K562 (cell line): ENCODE measurements around the gene TACC3. TPM values are rescaled to one million over a fixed set of nuclear protein-coding genes. Genes with fewer than 3 reads are reported as not detected.

Experiments
- ARID3A ChIP-seq: IDR thresholded peaks from 2 replicates; pipeline ENCODE4 v1.6.1; 2012; ENCODE audit warnings: low read depth, low read length, improper control_type of control experiment, borderline replicate concordance
- ATF2 ChIP-seq: sonication (generic); formaldehyde crosslinking; IDR thresholded peaks from 2 replicates; pipeline ENCODE4 v1.8.1; 2022; ENCODE audit warnings: missing genetic modification reagents
- DDX20 ChIP-seq: fragments of 450-650 bp; IDR thresholded peaks from 2 replicates; pipeline ENCODE4 v1.6.1; 2016; ENCODE audit warnings: missing genetic modification characterization, low read depth, mild to moderate bottlenecking, missing compliant biosample characterization, moderate library complexity
- KDM5B ChIP-seq: fragments of 200-600 bp; sonication (generic); IDR thresholded peaks from 2 replicates; pipeline ENCODE4 v1.6.1; 2012; ENCODE audit warnings: low read depth, mild to moderate bottlenecking, moderate library complexity, low read length, control low read depth, inconsistent platforms; ENCODE audit not compliant: insufficient replicate concordance
- MBD2 ChIP-seq: sonication (generic); IDR thresholded peaks from 2 replicates; pipeline ENCODE4 v1.6.1; 2016; ENCODE audit warnings: low read depth, borderline replicate concordance
- NR2C2 ChIP-seq, 2 experiments: fragments of 200-800 bp in 1 of 2; sonication (Bioruptor generic) in 1 of 2; sonication (generic) in 1 of 2; formaldehyde crosslinking in 1 of 2; IDR thresholded peaks; 2 replicates each; pipeline versions ENCODE4 v1.6.1 to v1.8.0; 2016 to 2022; ENCODE audit warnings: mild to moderate bottlenecking in 1 of 2, missing compliant biosample characterization in 1 of 2, missing genetic modification characterization in 1 of 2, missing genetic modification reagents in 1 of 2
- RHOXF2B ChIP-seq: fragments of 250-450 bp; sonication (Bioruptor Pico); conservative IDR thresholded peaks from 2 replicates; pipeline ENCODE4 v1.5.1; 2021
- STAG1 ChIP-seq: sonication (generic); formaldehyde crosslinking; IDR thresholded peaks from 2 replicates; pipeline ENCODE4 v1.5.0; 2020; ENCODE audit warnings: missing genetic modification reagents, borderline replicate concordance
- STAT5A ChIP-seq: IDR thresholded peaks from 2 replicates; pipeline ENCODE4 v1.6.1; 2012; ENCODE audit warnings: low read length, inconsistent platforms, borderline replicate concordance
- polyA plus RNA-seq, 8 experiments: library from polyadenylated mRNA; depleted of rRNA in 4 of 8; stranded (reverse) in 5 of 8; unstranded in 3 of 8; fragments of >200 nt; fragmentation: Nextera tagmentation in 2 of 8; fragmentation: Illumina TruSeq in 1 of 8; extraction: Ambion mirVana in 2 of 8; extraction: Trizol in 1 of 8; gene quantifications; 2 replicates each; pipeline versions ENCODE4 v1.2.1 to v1.2.3, GENCODE V29; 2011 to 2014; ENCODE audit warnings: inconsistent platforms in 1 of 8, missing spikeins in 1 of 8
- total RNA-seq, 7 experiments: library from RNA; depleted of rRNA in 6 of 7; stranded (reverse); fragments of >200 nt in 6 of 7; fragmentation: Illumina TruSeq in 2 of 7; extraction: Trizol in 2 of 7; gene quantifications; 2 replicates each; pipeline versions ENCODE4 v1.2.1 to v1.2.3, GENCODE V29; 2011 to 2021; ENCODE audit warnings: low replicate concordance in 1 of 7
- TF ChIP-seq, protein P1 (sequence below): fragments of 250-450 bp; sonication (Bioruptor Pico); IDR thresholded peaks from 2 replicates; pipeline ENCODE4 v1.4.0; 2020
- TF ChIP-seq, protein P2 (sequence below): fragments of 450-650 bp; IDR thresholded peaks from 2 replicates; pipeline ENCODE4 v1.6.1; 2016; ENCODE audit warnings: low read depth, mild to moderate bottlenecking, moderate library complexity

TACC3 gene
- total and polyA plus RNA-seq, 9 of the 15 experiments (the other 6 are each of a cell fraction or from before 2014, with no cell fraction given): 1.9 to 122 (median 55.6) TPM

- TF ChIP-seq ATF2: no peak
- TF ChIP-seq RHOXF2B (CRISPR knock-in tag): no peak
- no peak for TF ChIP-seq STAT5A
- TF ChIP-seq, protein P1, sequence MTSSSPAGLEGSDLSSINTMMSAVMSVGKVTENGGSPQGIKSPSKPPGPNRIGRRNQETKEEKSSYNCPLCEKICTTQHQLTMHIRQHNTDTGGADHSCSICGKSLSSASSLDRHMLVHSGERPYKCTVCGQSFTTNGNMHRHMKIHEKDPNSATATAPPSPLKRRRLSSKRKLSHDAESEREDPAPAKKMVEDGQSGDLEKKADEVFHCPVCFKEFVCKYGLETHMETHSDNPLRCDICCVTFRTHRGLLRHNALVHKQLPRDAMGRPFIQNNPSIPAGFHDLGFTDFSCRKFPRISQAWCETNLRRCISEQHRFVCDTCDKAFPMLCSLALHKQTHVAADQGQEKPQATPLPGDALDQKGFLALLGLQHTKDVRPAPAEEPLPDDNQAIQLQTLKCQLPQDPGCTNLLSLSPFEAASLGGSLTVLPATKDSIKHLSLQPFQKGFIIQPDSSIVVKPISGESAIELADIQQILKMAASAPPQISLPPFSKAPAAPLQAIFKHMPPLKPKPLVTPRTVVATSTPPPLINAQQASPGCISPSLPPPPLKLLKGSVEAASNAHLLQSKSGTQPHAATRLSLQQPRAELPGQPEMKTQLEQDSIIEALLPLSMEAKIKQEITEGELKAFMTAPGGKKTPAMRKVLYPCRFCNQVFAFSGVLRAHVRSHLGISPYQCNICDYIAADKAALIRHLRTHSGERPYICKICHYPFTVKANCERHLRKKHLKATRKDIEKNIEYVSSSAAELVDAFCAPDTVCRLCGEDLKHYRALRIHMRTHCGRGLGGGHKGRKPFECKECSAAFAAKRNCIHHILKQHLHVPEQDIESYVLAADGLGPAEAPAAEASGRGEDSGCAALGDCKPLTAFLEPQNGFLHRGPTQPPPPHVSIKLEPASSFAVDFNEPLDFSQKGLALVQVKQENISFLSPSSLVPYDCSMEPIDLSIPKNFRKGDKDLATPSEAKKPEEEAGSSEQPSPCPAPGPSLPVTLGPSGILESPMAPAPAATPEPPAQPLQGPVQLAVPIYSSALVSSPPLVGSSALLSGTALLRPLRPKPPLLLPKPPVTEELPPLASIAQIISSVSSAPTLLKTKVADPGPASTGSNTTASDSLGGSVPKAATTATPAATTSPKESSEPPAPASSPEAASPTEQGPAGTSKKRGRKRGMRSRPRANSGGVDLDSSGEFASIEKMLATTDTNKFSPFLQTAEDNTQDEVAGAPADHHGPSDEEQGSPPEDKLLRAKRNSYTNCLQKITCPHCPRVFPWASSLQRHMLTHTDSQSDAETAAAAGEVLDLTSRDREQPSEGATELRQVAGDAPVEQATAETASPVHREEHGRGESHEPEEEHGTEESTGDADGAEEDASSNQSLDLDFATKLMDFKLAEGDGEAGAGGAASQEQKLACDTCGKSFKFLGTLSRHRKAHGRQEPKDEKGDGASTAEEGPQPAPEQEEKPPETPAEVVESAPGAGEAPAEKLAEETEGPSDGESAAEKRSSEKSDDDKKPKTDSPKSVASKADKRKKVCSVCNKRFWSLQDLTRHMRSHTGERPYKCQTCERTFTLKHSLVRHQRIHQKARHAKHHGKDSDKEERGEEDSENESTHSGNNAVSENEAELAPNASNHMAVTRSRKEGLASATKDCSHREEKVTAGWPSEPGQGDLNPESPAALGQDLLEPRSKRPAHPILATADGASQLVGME: no peak
- TF ChIP-seq STAG1 (CRISPR knock-in tag): 0 out of 2 replicates have a peak, but pooled peaks have one; percentile 13
- TF ChIP-seq, protein P2, sequence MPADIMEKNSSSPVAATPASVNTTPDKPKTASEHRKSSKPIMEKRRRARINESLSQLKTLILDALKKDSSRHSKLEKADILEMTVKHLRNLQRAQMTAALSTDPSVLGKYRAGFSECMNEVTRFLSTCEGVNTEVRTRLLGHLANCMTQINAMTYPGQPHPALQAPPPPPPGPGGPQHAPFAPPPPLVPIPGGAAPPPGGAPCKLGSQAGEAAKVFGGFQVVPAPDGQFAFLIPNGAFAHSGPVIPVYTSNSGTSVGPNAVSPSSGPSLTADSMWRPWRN: no peak
- TF ChIP-seq DDX20 (tag): no peak
- no peak for TF ChIP-seq ARID3A
- no peak for TF ChIP-seq MBD2
- no peak for TF ChIP-seq NR2C2 (CRISPR knock-in tag; IDR thresholded peaks at IDR 0.05)
- no peak for TF ChIP-seq NR2C2 (tag; IDR thresholded peaks at IDR 0.05)
- peak; percentile 12 for TF ChIP-seq KDM5B
These were observed 1.3 kb downstream of the TACC3 start (continued) for GRCh38 chr4:1722551-1723118.
